Liver (tissue), 9 donors: ENCODE measurements around the gene MED16. TPM values are rescaled to one million over a fixed set of nuclear protein-coding genes. Genes with fewer than 3 reads are reported as not detected.

Source experiments
- DNase-seq: peaks from one replicate; pipeline ENCODE4 v3.0.0-alpha.2; 2017; ENCODE audit warnings: low spot score
- H3K27ac ChIP-seq, 2 donors: one replicate each; pipeline ENCODE4 v1.7.0; 2013; ENCODE audit warnings: inconsistent platforms in 2 of 2, low read length in 2 of 2, control low read depth in 1 of 2, low read depth in 1 of 2, mild to moderate bottlenecking in 1 of 2
- H3K27me3 ChIP-seq, 4 donors: one replicate each; pipeline versions ENCODE4 v1.6.1 to v1.7.0; 2013; ENCODE audit warnings: low read length in 3 of 4, inconsistent platforms in 1 of 4, mild to moderate bottlenecking in 1 of 4, moderate library complexity in 1 of 4; ENCODE audit not compliant: control insufficient read depth in 4 of 4, insufficient read depth in 4 of 4
- H3K36me3 ChIP-seq, 4 donors: one replicate each; pipeline versions ENCODE4 v1.6.1 to v1.7.0; 2013; ENCODE audit warnings: low read length in 3 of 4, mild to moderate bottlenecking in 3 of 4, low read depth in 1 of 4, moderate library complexity in 1 of 4; ENCODE audit not compliant: control insufficient read depth in 4 of 4, insufficient read depth in 3 of 4
- H3K4me1 ChIP-seq, 4 donors: one replicate each; pipeline versions ENCODE4 v1.6.1 to v1.7.0; 2013; ENCODE audit warnings: low read length in 3 of 4, mild to moderate bottlenecking in 3 of 4, moderate library complexity in 1 of 4; ENCODE audit not compliant: control insufficient read depth in 4 of 4, insufficient read depth in 4 of 4
- H3K4me3 ChIP-seq, 3 donors: one replicate each; pipeline versions ENCODE4 v1.6.1 to v1.7.0; 2013; ENCODE audit warnings: low read length in 3 of 3, control low read depth in 1 of 3, low read depth in 1 of 3, mild to moderate bottlenecking in 1 of 3
- H3K9ac ChIP-seq, 2 donors: one replicate each; pipeline ENCODE4 v1.7.0; 2013; ENCODE audit warnings: low read length in 2 of 2, mild to moderate bottlenecking in 2 of 2, moderate library complexity in 2 of 2, control low read depth in 1 of 2, low read depth in 1 of 2
- H3K9me3 ChIP-seq, 4 donors: one replicate each; pipeline versions ENCODE4 v1.6.1 to v1.7.0; 2013; ENCODE audit warnings: low read length in 3 of 4; ENCODE audit not compliant: control insufficient read depth in 4 of 4
- ATF3 ChIP-seq: IDR thresholded peaks from 2 replicates; pipeline ENCODE4 v1.6.1; 2016; ENCODE audit warnings: antibody characterized with exemption
- CTCF ChIP-seq: fragments of 150-350 bp; IDR thresholded peaks from 2 replicates; pipeline ENCODE4 v1.5.1; 2017; ENCODE audit warnings: improper control_type of control experiment, low read depth, low read length; ENCODE audit not compliant: missing input control
- EGR1 ChIP-seq, 2 donors: IDR thresholded peaks; 2 replicates each; pipeline ENCODE4 v1.6.1; 2016 to 2018; ENCODE audit warnings: antibody characterized with exemption in 2 of 2, low read depth in 2 of 2
- FOXA1 ChIP-seq: IDR thresholded peaks from 2 replicates; pipeline ENCODE4 v1.6.1; 2016; ENCODE audit warnings: antibody characterized with exemption
- FOXA2 ChIP-seq: IDR thresholded peaks from 2 replicates; pipeline ENCODE4 v1.6.1; 2016; ENCODE audit warnings: antibody characterized with exemption
- GABPA ChIP-seq, 2 donors: IDR thresholded peaks in 1 of 2; conservative IDR thresholded peaks in 1 of 2; 2 replicates each; pipeline ENCODE4 v1.6.1; 2016; ENCODE audit warnings: antibody characterized with exemption in 2 of 2, mild to moderate bottlenecking in 1 of 2, moderate library complexity in 1 of 2
- HNF4A ChIP-seq, 2 donors: conservative IDR thresholded peaks; 2 replicates each; pipeline ENCODE4 v1.6.1; 2016; ENCODE audit warnings: antibody characterized with exemption in 2 of 2, mild to moderate bottlenecking in 2 of 2
- HNF4G ChIP-seq: IDR thresholded peaks from 2 replicates; pipeline ENCODE4 v1.6.1; 2016; ENCODE audit warnings: antibody characterized with exemption
- JUND ChIP-seq, 2 donors: IDR thresholded peaks; 2 replicates each; pipeline ENCODE4 v1.6.1; 2016; ENCODE audit warnings: antibody characterized with exemption in 2 of 2
- NR2F2 ChIP-seq: IDR thresholded peaks from 2 replicates; pipeline ENCODE4 v1.6.1; 2016; ENCODE audit warnings: antibody characterized with exemption
- RAD21 ChIP-seq, 2 donors: IDR thresholded peaks; 2 replicates each; pipeline ENCODE4 v1.6.1; 2016; ENCODE audit warnings: antibody characterized with exemption in 2 of 2, mild to moderate bottlenecking in 2 of 2
- REST ChIP-seq: IDR thresholded peaks from 2 replicates; pipeline ENCODE4 v1.6.1; 2016; ENCODE audit warnings: antibody characterized with exemption, mild to moderate bottlenecking
- RXRA ChIP-seq, 2 donors: IDR thresholded peaks; 2 replicates each; pipeline ENCODE4 v1.6.1; 2017 to 2018; ENCODE audit warnings: antibody characterized with exemption in 2 of 2, mild to moderate bottlenecking in 1 of 2
- SP1 ChIP-seq: IDR thresholded peaks from 2 replicates; pipeline ENCODE4 v1.6.1; 2018; ENCODE audit warnings: antibody characterized with exemption, mild to moderate bottlenecking
- TAF1 ChIP-seq: conservative IDR thresholded peaks from 2 replicates; pipeline ENCODE4 v1.6.1; 2016; ENCODE audit warnings: antibody characterized with exemption, mild to moderate bottlenecking
- YY1 ChIP-seq: IDR thresholded peaks from 2 replicates; pipeline ENCODE4 v1.6.1; 2016; ENCODE audit warnings: antibody characterized with exemption, mild to moderate bottlenecking
- ZBTB33 ChIP-seq: IDR thresholded peaks from 2 replicates; pipeline ENCODE4 v1.6.1; 2016; ENCODE audit warnings: antibody characterized with exemption
- WGBS: extraction: QIAGEN DNeasy Blood & Tissue Kit; methylation state at CpG from one replicate; pipeline ENCODE4 v1.1.7; 2013; 5-methylcytosine and 5-hydroxymethylcytosine counted together
- polyA plus RNA-seq, 2 donors: library from polyadenylated mRNA; stranded (reverse) in 1 of 2; unstranded in 1 of 2; fragments of 200-250 nt in 1 of 2; fragments of >200 nt in 1 of 2; fragmentation: Nextera tagmentation in 1 of 2; extraction: Ambion mirVana in 1 of 2; gene quantifications; one replicate each; pipeline versions ENCODE4 v1.2.1 to v1.2.3, GENCODE V29; 2013 to 2015
- total RNA-seq, 2 donors: library from RNA; depleted of rRNA; stranded (reverse); fragments of >200 nt; gene quantifications; one replicate each; pipeline ENCODE4 v1.2.3, GENCODE V29; 2014
- TF ChIP-seq, protein P1 (sequence below): IDR thresholded peaks from 2 replicates; pipeline ENCODE4 v1.6.1; 2016; ENCODE audit warnings: antibody characterized with exemption
- donor health status: healthy.
- donor health status: healthy.
- donor health status: healthy.
- donor health status: healthy.
- donor health status: healthy.

The MED16 gene
- total and polyA plus RNA-seq, 4 donors, result 30.6 to 50.5 (median 41.0) TPM

- H3K4me1 ChIP-seq, result peaks cover 0 to 7% (median 5%) of the 10 kb centered on the region in 4 donors
- no peaks in the 10 kb centered on the region for H3K36me3 ChIP-seq
- DNase-seq, result no peak
- peak overlapping the region in 1 of 3 donors; percentile 98 for H3K4me3 ChIP-seq
- 91% methylated on average over 54 of the region's 54 CpGs for WGBS
- TF ChIP-seq RXRA (IDR thresholded peaks at IDR 0.05), result no peak
- TF ChIP-seq NR2F2, result no peak
- no peak for TF ChIP-seq YY1
- no peak for TF ChIP-seq RAD21 (IDR thresholded peaks at IDR 0.05)
- TF ChIP-seq JUND (IDR thresholded peaks at IDR 0.05), result no peak
- TF ChIP-seq SP1, result no peak
- no peak for TF ChIP-seq ZBTB33
- TF ChIP-seq EGR1 (IDR thresholded peaks at IDR 0.05; ENCODE audit: low read depth in 2 of 2), result no peak
- TF ChIP-seq TAF1, result no peak
- TF ChIP-seq CTCF, result no peak
- TF ChIP-seq, protein P1, sequence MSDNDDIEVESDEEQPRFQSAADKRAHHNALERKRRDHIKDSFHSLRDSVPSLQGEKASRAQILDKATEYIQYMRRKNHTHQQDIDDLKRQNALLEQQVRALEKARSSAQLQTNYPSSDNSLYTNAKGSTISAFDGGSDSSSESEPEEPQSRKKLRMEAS, result no peak
- TF ChIP-seq HNF4A (conservative IDR thresholded peaks at IDR 0.05), result no peak
- TF ChIP-seq FOXA1, result no peak
- TF ChIP-seq FOXA2, result no peak
- no peak for TF ChIP-seq GABPA (IDR thresholded peaks at IDR 0.05 in 1 of 2, conservative IDR thresholded peaks at IDR 0.05 in 1 of 2)
- no peak for TF ChIP-seq HNF4G
- no peak for TF ChIP-seq REST
- TF ChIP-seq ATF3, result no peak
- no peaks in the 10 kb centered on the region for H3K27me3 ChIP-seq
- H3K9me3 ChIP-seq, result no peaks in the 10 kb centered on the region
- no peak overlapping the region for H3K9ac ChIP-seq
- H3K27ac ChIP-seq, result no peak overlapping the region
Observed at GRCh38 chr19:911197-912033, 18.4 kb upstream of the MED16 start.
